ENCODE results near the gene CUL3. TPM values are rescaled to one million over a fixed set of nuclear protein-coding genes. Genes with fewer than 3 reads are reported as not detected.

CUL3 gene
- total and polyA plus RNA-seq, 2 experiments from 2014 or later: 86.0 to 125 TPM

DNA sequence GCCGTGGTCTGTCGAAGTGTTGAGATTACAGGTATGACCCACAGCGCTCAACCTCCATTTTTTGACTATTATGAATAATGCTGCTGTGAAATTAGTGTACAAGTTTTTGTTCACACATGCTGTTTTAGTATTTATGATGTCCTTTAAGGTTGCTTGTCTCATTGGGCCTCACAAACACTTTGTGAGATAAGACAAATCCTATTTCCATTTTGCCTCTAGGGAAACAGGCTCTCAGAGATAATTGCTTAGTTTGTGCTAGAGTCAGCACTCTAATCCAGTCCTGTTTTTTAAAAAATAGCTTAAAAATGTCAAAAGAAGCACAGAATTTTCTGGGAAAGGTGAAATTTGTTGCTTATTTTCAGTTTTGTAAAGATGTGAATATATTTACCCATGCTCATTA is 43.3 kb upstream of the CUL3 start:
- no peaks in the 10 kb centered on the region for H3K79me2 ChIP-seq (replicated peaks; ENCODE audit: insufficient read depth)
- Mint-ChIP-seq H3K36me3 (ENCODE audit: low read depth) (no peaks in the 10 kb centered on the region), H3K4me3 (no peak overlapping the region), H3K27ac (no peak overlapping the region), H3K27me3 (ENCODE audit: insufficient read depth, low read depth, poor library complexity) (no peaks in the 10 kb centered on the region), H3K9me3 (no peaks in the 10 kb centered on the region), H3K4me1 (no peaks in the 10 kb centered on the region)
- H3K27me3 ChIP-seq (ENCODE audit: insufficient read depth): no peaks in the 10 kb centered on the region
- H4K20me1 ChIP-seq (replicated peaks; ENCODE audit: insufficient read depth): no peaks in the 10 kb centered on the region
- no peak for DNase-seq (ENCODE audit: low spot score)
- no peak for ATAC-seq
- H3F3A ChIP-seq (replicated peaks; ENCODE audit: low read depth): no peaks in the 10 kb centered on the region
- no peak overlapping the region for H2AFZ ChIP-seq
- TF ChIP-seq, protein P1, sequence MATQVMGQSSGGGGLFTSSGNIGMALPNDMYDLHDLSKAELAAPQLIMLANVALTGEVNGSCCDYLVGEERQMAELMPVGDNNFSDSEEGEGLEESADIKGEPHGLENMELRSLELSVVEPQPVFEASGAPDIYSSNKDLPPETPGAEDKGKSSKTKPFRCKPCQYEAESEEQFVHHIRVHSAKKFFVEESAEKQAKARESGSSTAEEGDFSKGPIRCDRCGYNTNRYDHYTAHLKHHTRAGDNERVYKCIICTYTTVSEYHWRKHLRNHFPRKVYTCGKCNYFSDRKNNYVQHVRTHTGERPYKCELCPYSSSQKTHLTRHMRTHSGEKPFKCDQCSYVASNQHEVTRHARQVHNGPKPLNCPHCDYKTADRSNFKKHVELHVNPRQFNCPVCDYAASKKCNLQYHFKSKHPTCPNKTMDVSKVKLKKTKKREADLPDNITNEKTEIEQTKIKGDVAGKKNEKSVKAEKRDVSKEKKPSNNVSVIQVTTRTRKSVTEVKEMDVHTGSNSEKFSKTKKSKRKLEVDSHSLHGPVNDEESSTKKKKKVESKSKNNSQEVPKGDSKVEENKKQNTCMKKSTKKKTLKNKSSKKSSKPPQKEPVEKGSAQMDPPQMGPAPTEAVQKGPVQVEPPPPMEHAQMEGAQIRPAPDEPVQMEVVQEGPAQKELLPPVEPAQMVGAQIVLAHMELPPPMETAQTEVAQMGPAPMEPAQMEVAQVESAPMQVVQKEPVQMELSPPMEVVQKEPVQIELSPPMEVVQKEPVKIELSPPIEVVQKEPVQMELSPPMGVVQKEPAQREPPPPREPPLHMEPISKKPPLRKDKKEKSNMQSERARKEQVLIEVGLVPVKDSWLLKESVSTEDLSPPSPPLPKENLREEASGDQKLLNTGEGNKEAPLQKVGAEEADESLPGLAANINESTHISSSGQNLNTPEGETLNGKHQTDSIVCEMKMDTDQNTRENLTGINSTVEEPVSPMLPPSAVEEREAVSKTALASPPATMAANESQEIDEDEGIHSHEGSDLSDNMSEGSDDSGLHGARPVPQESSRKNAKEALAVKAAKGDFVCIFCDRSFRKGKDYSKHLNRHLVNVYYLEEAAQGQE (IDR thresholded peaks at IDR 0.05; ENCODE audit: unreplicated experiment): no peak
- no peak for TF ChIP-seq EZH2phosphoT487 (IDR thresholded peaks at IDR 0.05; ENCODE audit: unreplicated experiment)
- no peak for TF ChIP-seq ZNF114 (CRISPR knock-in tag; IDR thresholded peaks at IDR 0.05)
- TF ChIP-seq JUNB (IDR thresholded peaks at IDR 0.05; ENCODE audit: unreplicated experiment): no peak
- TF ChIP-seq POLR2AphosphoS5 (IDR thresholded peaks at IDR 0.05; ENCODE audit: low read depth): no peak
- TF ChIP-seq NANOG (IDR thresholded peaks at IDR 0.05; ENCODE audit: borderline replicate concordance): no peak
- TF ChIP-seq, protein P2, sequence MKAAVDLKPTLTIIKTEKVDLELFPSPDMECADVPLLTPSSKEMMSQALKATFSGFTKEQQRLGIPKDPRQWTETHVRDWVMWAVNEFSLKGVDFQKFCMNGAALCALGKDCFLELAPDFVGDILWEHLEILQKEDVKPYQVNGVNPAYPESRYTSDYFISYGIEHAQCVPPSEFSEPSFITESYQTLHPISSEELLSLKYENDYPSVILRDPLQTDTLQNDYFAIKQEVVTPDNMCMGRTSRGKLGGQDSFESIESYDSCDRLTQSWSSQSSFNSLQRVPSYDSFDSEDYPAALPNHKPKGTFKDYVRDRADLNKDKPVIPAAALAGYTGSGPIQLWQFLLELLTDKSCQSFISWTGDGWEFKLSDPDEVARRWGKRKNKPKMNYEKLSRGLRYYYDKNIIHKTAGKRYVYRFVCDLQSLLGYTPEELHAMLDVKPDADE (IDR thresholded peaks at IDR 0.05): no peak
- TF ChIP-seq, protein P3, sequence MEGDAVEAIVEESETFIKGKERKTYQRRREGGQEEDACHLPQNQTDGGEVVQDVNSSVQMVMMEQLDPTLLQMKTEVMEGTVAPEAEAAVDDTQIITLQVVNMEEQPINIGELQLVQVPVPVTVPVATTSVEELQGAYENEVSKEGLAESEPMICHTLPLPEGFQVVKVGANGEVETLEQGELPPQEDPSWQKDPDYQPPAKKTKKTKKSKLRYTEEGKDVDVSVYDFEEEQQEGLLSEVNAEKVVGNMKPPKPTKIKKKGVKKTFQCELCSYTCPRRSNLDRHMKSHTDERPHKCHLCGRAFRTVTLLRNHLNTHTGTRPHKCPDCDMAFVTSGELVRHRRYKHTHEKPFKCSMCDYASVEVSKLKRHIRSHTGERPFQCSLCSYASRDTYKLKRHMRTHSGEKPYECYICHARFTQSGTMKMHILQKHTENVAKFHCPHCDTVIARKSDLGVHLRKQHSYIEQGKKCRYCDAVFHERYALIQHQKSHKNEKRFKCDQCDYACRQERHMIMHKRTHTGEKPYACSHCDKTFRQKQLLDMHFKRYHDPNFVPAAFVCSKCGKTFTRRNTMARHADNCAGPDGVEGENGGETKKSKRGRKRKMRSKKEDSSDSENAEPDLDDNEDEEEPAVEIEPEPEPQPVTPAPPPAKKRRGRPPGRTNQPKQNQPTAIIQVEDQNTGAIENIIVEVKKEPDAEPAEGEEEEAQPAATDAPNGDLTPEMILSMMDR (conservative IDR thresholded peaks at IDR 0.05; ENCODE audit: low read depth in 2 of 2): no peak
- no peak for TF ChIP-seq STAT1 (IDR thresholded peaks at IDR 0.05; ENCODE audit: unreplicated experiment)
- TF ChIP-seq CREB1 (CRISPR knock-in tag; IDR thresholded peaks at IDR 0.05; ENCODE audit: low read depth): no peak
- TF ChIP-seq ZNF331 (CRISPR knock-in tag; IDR thresholded peaks at IDR 0.05; ENCODE audit: low read depth): no peak
- TF ChIP-seq, protein P4, sequence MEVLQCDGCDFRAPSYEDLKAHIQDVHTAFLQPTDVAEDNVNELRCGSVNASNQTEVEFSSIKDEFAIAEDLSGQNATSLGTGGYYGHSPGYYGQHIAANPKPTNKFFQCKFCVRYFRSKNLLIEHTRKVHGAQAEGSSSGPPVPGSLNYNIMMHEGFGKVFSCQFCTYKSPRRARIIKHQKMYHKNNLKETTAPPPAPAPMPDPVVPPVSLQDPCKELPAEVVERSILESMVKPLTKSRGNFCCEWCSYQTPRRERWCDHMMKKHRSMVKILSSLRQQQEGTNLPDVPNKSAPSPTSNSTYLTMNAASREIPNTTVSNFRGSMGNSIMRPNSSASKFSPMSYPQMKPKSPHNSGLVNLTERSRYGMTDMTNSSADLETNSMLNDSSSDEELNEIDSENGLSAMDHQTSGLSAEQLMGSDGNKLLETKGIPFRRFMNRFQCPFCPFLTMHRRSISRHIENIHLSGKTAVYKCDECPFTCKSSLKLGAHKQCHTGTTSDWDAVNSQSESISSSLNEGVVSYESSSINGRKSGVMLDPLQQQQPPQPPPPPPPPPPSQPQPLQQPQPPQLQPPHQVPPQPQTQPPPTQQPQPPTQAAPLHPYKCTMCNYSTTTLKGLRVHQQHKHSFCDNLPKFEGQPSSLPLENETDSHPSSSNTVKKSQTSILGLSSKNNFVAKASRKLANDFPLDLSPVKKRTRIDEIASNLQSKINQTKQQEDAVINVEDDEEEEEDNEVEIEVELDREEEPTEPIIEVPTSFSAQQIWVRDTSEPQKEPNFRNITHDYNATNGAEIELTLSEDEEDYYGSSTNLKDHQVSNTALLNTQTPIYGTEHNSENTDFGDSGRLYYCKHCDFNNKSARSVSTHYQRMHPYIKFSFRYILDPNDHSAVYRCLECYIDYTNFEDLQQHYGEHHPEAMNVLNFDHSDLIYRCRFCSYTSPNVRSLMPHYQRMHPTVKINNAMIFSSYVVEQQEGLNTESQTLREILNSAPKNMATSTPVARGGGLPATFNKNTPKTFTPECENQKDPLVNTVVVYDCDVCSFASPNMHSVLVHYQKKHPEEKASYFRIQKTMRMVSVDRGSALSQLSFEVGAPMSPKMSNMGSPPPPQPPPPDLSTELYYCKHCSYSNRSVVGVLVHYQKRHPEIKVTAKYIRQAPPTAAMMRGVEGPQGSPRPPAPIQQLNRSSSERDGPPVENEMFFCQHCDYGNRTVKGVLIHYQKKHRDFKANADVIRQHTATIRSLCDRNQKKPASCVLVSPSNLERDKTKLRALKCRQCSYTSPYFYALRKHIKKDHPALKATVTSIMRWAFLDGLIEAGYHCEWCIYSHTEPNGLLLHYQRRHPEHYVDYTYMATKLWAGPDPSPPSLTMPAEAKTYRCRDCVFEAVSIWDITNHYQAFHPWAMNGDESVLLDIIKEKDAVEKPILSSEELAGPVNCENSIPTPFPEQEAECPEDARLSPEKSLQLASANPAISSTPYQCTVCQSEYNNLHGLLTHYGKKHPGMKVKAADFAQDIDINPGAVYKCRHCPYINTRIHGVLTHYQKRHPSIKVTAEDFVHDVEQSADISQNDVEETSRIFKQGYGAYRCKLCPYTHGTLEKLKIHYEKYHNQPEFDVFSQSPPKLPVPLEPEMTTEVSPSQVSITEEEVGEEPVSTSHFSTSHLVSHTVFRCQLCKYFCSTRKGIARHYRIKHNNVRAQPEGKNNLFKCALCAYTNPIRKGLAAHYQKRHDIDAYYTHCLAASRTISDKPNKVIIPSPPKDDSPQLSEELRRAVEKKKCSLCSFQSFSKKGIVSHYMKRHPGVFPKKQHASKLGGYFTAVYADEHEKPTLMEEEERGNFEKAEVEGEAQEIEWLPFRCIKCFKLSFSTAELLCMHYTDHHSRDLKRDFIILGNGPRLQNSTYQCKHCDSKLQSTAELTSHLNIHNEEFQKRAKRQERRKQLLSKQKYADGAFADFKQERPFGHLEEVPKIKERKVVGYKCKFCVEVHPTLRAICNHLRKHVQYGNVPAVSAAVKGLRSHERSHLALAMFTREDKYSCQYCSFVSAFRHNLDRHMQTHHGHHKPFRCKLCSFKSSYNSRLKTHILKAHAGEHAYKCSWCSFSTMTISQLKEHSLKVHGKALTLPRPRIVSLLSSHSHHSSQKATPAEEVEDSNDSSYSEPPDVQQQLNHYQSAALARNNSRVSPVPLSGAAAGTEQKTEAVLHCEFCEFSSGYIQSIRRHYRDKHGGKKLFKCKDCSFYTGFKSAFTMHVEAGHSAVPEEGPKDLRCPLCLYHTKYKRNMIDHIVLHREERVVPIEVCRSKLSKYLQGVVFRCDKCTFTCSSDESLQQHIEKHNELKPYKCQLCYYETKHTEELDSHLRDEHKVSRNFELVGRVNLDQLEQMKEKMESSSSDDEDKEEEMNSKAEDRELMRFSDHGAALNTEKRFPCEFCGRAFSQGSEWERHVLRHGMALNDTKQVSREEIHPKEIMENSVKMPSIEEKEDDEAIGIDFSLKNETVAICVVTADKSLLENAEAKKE (CRISPR knock-in tag; IDR thresholded peaks at IDR 0.05): no peak
- no peak for TF ChIP-seq EZH2 (IDR thresholded peaks at IDR 0.05; ENCODE audit: low read depth, unreplicated experiment)
- no peaks in the 10 kb centered on the region for H3K4me1 ChIP-seq (ENCODE audit: insufficient read depth)
- H3K9me2 ChIP-seq (ENCODE audit: insufficient read depth): no peaks in the 10 kb centered on the region
- no peak overlapping the region for H3K4me3 ChIP-seq
- H3K36me3 ChIP-seq (ENCODE audit: insufficient read depth): no peaks in the 10 kb centered on the region
- H3K4me2 ChIP-seq: no peak overlapping the region
- no peak overlapping the region for H3K27ac ChIP-seq (ENCODE audit: low read depth)

All from GM23338 (cell line).